Common myeloid progenitor, CD34-positive (primary cell): ENCODE measurements around the gene FUBP1.

Experiments
- CTCF ChIA-PET: fragments of 350-600 bp; sonication (Branson Sonifier 250); formaldehyde crosslinking; loops from one replicate; lab custom pipeline; 2021; ENCODE audit warnings: antibody characterized with exemption; lab: Charles Lee
- POLR2A ChIA-PET: fragments of 350-600 bp; sonication (Branson Sonifier 250); formaldehyde crosslinking; loops from one replicate; lab custom pipeline; 2021; ENCODE audit warnings: antibody characterized with exemption; lab: Charles Lee
- DNase-seq, 3 donors: peaks; one replicate each; pipeline versions ENCODE4 v3.0.0 to v3.0.0-alpha.2; 2013
- H3K27ac ChIP-seq, 2 experiments: 1 replicate in 1 of 2; 2 replicates in 1 of 2; pipeline ENCODE4 v1.7.0; 2013; ENCODE audit warnings: inconsistent platforms in 2 of 2, low read length in 2 of 2, mild to moderate bottlenecking in 2 of 2, low read depth in 1 of 2, moderate library complexity in 1 of 2; ENCODE audit not compliant: severe bottlenecking in 2 of 2, insufficient read depth in 1 of 2, poor library complexity in 1 of 2
- H3K27me3 ChIP-seq, 5 experiments: replicated peaks in 2 of 5; 1 replicate in 3 of 5; 2 replicates in 2 of 5; pipeline versions ENCODE4 v1.6.1 to v1.7.0; 2013; ENCODE audit warnings: low read length in 4 of 5, mild to moderate bottlenecking in 2 of 5, moderate library complexity in 2 of 5, inconsistent platforms in 1 of 5; ENCODE audit not compliant: insufficient read depth in 5 of 5, control insufficient read depth in 4 of 5
- H3K36me3 ChIP-seq, 4 experiments: 1 replicate in 2 of 4; 2 replicates in 2 of 4; pipeline versions ENCODE4 v1.6.1 to v1.7.0; 2013; ENCODE audit warnings: low read length in 3 of 4, control low read depth in 1 of 4, mild to moderate bottlenecking in 1 of 4; ENCODE audit not compliant: control insufficient read depth in 4 of 4, insufficient read depth in 4 of 4
- H3K4me1 ChIP-seq, 4 experiments: 1 replicate in 3 of 4; 2 replicates in 1 of 4; pipeline versions ENCODE4 v1.6.1 to v1.7.1; 2013; ENCODE audit warnings: low read length in 3 of 4, mild to moderate bottlenecking in 3 of 4, control low read depth in 1 of 4, inconsistent platforms in 1 of 4, moderate library complexity in 1 of 4; ENCODE audit not compliant: control insufficient read depth in 4 of 4, insufficient read depth in 4 of 4; ENCODE audit errors: control extremely low read depth in 1 of 4
- H3K4me3 ChIP-seq, 7 experiments: 1 replicate in 4 of 7; 2 replicates in 3 of 7; pipeline versions ENCODE4 v1.5.1 to v1.7.0; 2013; ENCODE audit warnings: mild to moderate bottlenecking in 7 of 7, low read length in 6 of 7, moderate library complexity in 6 of 7, inconsistent platforms in 2 of 7, low read depth in 2 of 7, control low read depth in 1 of 7; ENCODE audit not compliant: insufficient read depth in 4 of 7, control insufficient read depth in 1 of 7; ENCODE audit errors: extremely low read depth in 1 of 7
- H3K9me3 ChIP-seq, 5 experiments: 1 replicate in 4 of 5; 2 replicates in 1 of 5; pipeline versions ENCODE4 v1.6.1 to v1.7.1; 2013; ENCODE audit warnings: low read length in 4 of 5, mild to moderate bottlenecking in 2 of 5, inconsistent platforms in 1 of 5, low read depth in 1 of 5, moderate library complexity in 1 of 5; ENCODE audit not compliant: control insufficient read depth in 4 of 5, insufficient read depth in 2 of 5; ENCODE audit errors: control extremely low read depth in 1 of 5
- WGBS: methylation state at CpG from one replicate; pipeline ENCODE4 v1.1.5; 2013; ENCODE audit not compliant: insufficient coverage; 5-methylcytosine and 5-hydroxymethylcytosine counted together

FUBP1 gene

GRCh38 chr1:77942400-77943140 lies 36.3 kb downstream of the FUBP1 start:
- H3K4me1 ChIP-seq = no peaks in the 10 kb centered on the region
- H3K9me3 ChIP-seq = no peaks in the 10 kb centered on the region
- H3K27ac ChIP-seq = no peak overlapping the region
- peaks cover 9 to 50% (median 30%) of the 10 kb centered on the region in 4 experiments for H3K36me3 ChIP-seq
- ChIA-PET POLR2A (no interaction called here), CTCF (interaction anchor here (0.6 to 1.4 kb wide), 4 partner anchors 15 to 47 kb away, joined by 3 read pairs; no protein-coding TSS in a partner anchor)
- DNase-seq = no peak
- H3K27me3 ChIP-seq = no peaks in the 10 kb centered on the region
- H3K4me3 ChIP-seq = no peak overlapping the region
- 100% methylated on average over 2 of the region's 4 CpGs for WGBS

DNA sequence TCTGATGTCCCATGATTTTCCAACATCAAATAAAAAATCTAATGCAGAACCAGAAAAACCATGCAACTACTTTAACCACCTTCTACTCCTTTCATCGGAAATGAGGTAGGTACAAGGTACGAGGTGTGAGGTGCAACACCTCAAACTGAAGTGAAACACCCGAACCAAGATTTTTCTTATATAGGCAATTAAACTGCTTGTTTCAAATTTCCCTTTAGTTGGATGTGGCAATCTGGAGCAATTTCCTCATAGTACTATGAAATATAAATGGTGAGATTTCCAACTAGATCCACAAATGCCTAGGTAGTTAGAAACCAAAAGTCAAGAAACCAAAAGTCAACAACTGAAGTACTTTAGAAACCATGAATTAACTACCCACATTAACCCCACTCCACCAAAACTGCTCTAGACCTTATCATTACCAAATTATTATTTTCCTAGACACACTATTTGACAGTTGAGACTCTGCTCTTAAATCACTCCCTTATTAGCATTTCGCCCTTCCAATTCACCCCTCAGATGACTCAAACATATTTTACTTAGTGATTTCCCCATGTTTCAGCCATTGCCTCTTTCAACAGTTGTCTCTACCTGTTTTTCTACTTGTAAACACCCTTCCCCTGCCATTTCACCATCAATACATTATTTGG lies 37.8 kb downstream of the FUBP1 start:
- peaks cover 9 to 38% (median 23%) of the 10 kb centered on the region in 4 experiments for H3K36me3 ChIP-seq
- no peak overlapping the region for H3K4me3 ChIP-seq
- POLR2A ChIA-PET = no interaction called here
- no peak for DNase-seq
- no peak overlapping the region for H3K27ac ChIP-seq
- CTCF ChIA-PET = no interaction called here
- H3K4me1 ChIP-seq = no peaks in the 10 kb centered on the region
- no peaks in the 10 kb centered on the region for H3K27me3 ChIP-seq
- 94% methylated on average over 2 of the region's 4 CpGs for WGBS
- no peaks in the 10 kb centered on the region for H3K9me3 ChIP-seq

- Histone ChIP-seq H3K9me3 (no peaks in the 10 kb centered on the region), H3K27ac (no peak overlapping the region), H3K4me3 (no peak overlapping the region), H3K36me3 (peaks cover 0 to 18% (median 10%) of the 10 kb centered on the region in 4 experiments), H3K4me1 (no peaks in the 10 kb centered on the region), H3K27me3 (no peaks in the 10 kb centered on the region)
- ChIA-PET CTCF (no interaction called here), POLR2A (no interaction called here)
- no peak for DNase-seq
Measured at GRCh38 chr1:77938651-77939050, 40.2 kb downstream of the FUBP1 start.

GRCh38 chr1:77929806-77930205 lies 49.1 kb downstream of the FUBP1 start:
- 100% methylated on average over 1 of the region's 2 CpGs for WGBS
- Histone ChIP-seq H3K4me1 (peaks cover 0 to 1% (median 0%) of the 10 kb centered on the region in 4 experiments), H3K36me3 (no peaks in the 10 kb centered on the region)

DNA sequence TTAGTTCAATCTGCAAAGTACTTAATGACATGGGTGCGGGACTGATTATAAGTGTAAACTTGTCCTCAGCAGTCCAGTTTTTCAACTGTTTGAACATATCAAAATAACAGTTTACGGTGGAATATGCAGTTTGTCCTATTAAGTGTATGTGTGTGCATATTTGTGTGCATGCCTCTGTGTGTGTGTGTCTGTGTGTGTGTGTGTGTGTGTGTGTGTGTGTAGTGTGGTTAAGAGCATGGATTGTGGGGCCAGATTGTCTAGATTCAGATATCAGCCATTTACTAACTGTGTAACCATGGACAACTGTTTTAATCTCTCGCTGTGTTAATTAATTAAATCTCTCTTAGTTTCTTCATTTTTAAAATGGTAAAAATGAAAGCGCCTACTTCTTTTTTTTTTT lies 51.5 kb downstream of the FUBP1 start:
- Histone ChIP-seq H3K27me3 (no peaks in the 10 kb centered on the region), H3K4me3 (peak overlapping the region in 1 of 7 experiments; percentile 75), H3K9me3 (no peaks in the 10 kb centered on the region), H3K36me3 (no peaks in the 10 kb centered on the region), H3K4me1 (peaks cover 0 to 1% (median 0%) of the 10 kb centered on the region in 4 experiments), H3K27ac (no peak overlapping the region)
- POLR2A ChIA-PET = no interaction called here
- WGBS = no CpG with 5 or more reads among the region's 4 CpGs
- no peak for DNase-seq
- CTCF ChIA-PET = no interaction called here

More at GRCh38 chr1:77929806-77930205, 49.1 kb downstream of the FUBP1 start:
- CTCF ChIA-PET = no interaction called here
- POLR2A ChIA-PET = no interaction called here
- DNase-seq = no peak
- Histone ChIP-seq H3K9me3 (no peaks in the 10 kb centered on the region), H3K27ac (no peak overlapping the region), H3K27me3 (no peaks in the 10 kb centered on the region), H3K4me3 (no peak overlapping the region)

DNA sequence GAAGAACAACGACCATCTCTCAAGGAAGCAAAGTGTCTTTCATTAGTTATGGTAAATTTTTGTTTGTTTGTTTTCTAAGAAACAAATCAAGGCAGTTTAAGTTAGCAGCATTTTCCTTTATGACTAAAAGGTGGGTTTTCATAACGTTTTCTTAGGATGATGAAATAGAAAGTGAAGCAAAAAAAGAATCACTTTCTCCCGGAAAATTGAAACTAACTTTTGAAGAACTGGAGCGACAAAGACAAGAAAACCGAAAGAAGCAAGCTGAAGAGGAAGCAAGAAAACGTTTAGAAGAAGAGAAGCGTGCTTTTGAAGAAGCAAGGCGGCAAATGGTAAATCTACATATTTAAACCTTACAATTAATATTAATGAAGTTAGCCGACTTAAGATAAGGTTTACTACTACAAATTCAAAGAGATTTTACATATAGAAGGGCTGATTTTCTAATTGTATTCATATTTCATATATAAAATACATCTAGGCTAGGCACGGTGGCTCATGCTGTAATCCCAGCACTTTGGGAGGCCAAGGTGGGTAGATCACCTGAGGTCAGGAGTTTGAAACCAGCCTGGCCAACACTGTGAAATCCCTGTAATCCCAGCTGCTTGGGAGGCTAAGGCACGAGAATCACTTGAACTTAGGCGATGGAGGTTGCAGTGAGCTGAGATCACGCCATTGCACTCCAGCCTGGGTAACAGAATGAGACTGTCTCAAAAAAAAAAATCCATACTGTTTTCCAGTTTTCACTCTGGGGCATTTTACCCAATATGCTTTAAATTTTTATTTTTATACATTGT lies 52.1 kb downstream of the FUBP1 start:
- WGBS = 63% methylated on average over 7 of the region's 13 CpGs
- peak overlapping the region in 2 of 7 experiments; percentile 26 to 75 for H3K4me3 ChIP-seq
- H3K27me3 ChIP-seq = no peaks in the 10 kb centered on the region
- ChIA-PET POLR2A (no interaction called here), CTCF (no interaction called here)
- no peaks in the 10 kb centered on the region for H3K9me3 ChIP-seq
- H3K4me1 ChIP-seq = peaks cover 0 to 1% (median 0%) of the 10 kb centered on the region in 4 experiments
- H3K27ac ChIP-seq = no peak overlapping the region
- no peaks in the 10 kb centered on the region for H3K36me3 ChIP-seq
- DNase-seq = no peak
